Spinal cord (tissue), 10 donors: ENCODE measurements around the gene DNAH7. TPM values are rescaled to one million over a fixed set of nuclear protein-coding genes. Genes with fewer than 3 reads are reported as not detected.

ENCODE experiments used
- DNase-seq, 6 donors: peaks; one replicate each; pipeline versions ENCODE4 v3.0.0 to v3.0.0-alpha.2; 2013 to 2015; ENCODE audit warnings: low spot score in 6 of 6, low read depth in 4 of 6
- H3K27ac ChIP-seq: one replicate; pipeline ENCODE4 v1.5.1; 2013; ENCODE audit warnings: low read depth, low read length, control low read depth
- H3K27me3 ChIP-seq: one replicate; pipeline ENCODE4 v1.6.1; 2013; ENCODE audit warnings: low read length; ENCODE audit not compliant: control insufficient read depth, insufficient read depth
- H3K36me3 ChIP-seq: one replicate; pipeline ENCODE4 v1.6.1; 2013; ENCODE audit warnings: low read length; ENCODE audit not compliant: control insufficient read depth, insufficient read depth
- H3K4me1 ChIP-seq: one replicate; pipeline ENCODE4 v1.6.1; 2013; ENCODE audit warnings: low read length; ENCODE audit not compliant: control insufficient read depth, insufficient read depth
- H3K4me3 ChIP-seq: one replicate; pipeline ENCODE4 v1.5.1; 2013; ENCODE audit warnings: low read depth, low read length, control low read depth
- H3K9me3 ChIP-seq: one replicate; pipeline ENCODE4 v1.6.1; 2013; ENCODE audit warnings: low read length; ENCODE audit not compliant: control insufficient read depth, insufficient read depth
- WGBS: methylation state at CpG from one replicate; pipeline ENCODE4 v1.1.5; 2013; ENCODE audit warnings: missing lambda C conversion rate; ENCODE audit not compliant: insufficient coverage; 5-methylcytosine and 5-hydroxymethylcytosine counted together
- polyA plus RNA-seq, 2 donors: library from polyadenylated mRNA; unstranded; fragments of 120-200 nt; gene quantifications; one replicate each; pipeline ENCODE4 v1.2.1, GENCODE V29; 2013; ENCODE audit not compliant: insufficient read length in 2 of 2
- total RNA-seq, 2 donors: library from RNA; depleted of rRNA in 1 of 2; stranded (reverse); fragments of 120-200 nt in 1 of 2; fragments of >200 nt in 1 of 2; gene quantifications; one replicate each; pipeline versions ENCODE4 v1.2.3 to v1.2.4, GENCODE V29; 2013 to 2014
- donor health status: healthy.

The DNAH7 gene
- total and polyA plus RNA-seq, 4 donors: 11.6 to 16.3 (median 15.2) TPM

DNA sequence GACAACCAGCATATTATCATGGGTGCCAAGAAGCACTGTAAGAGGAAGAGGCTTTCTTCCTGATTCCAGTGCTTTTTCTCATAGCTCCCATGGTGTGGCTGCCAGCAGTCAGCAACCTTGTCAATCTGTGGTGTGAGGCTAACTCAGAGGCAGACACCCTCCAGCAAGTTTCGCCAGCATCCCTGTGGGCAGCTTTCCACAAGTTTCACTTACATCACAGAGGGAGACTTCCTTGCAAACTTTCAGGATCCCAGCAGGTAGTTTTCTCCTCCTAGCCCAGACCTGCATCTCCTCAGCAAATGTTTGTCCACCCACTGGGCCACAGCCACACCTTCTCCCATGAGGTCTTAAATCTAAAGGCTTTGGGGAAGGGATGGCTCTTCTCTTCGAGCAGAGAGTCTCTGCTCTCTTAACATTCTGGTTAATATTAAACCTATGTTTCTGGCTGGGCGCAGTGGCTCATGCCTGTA, 9.1 kb downstream of the DNAH7 start:
- no peaks in the 10 kb centered on the region for H3K9me3 ChIP-seq
- no peaks in the 10 kb centered on the region for H3K4me1 ChIP-seq
- H3K27me3 ChIP-seq: no peaks in the 10 kb centered on the region
- no peaks in the 10 kb centered on the region for H3K36me3 ChIP-seq
- no peak for DNase-seq
- WGBS: 65% methylated on average over 2 of the region's 3 CpGs
- no peak overlapping the region for H3K4me3 ChIP-seq
- H3K27ac ChIP-seq: no peak overlapping the region

- Histone ChIP-seq H3K4me1 (no peaks in the 10 kb centered on the region), H3K27ac (no peak overlapping the region), H3K4me3 (no peak overlapping the region), H3K36me3 (no peaks in the 10 kb centered on the region), H3K9me3 (no peaks in the 10 kb centered on the region), H3K27me3 (no peaks in the 10 kb centered on the region)
- no peak for DNase-seq
- 80% methylated on average over 1 of the region's 2 CpGs for whole genome bisulfite sequencing
Measured at GRCh38 chr2:196054631-196055030, 14.0 kb downstream of the DNAH7 start.

GRCh38 chr2:196046123-196046917, 22.3 kb downstream of the DNAH7 start:
- 89% methylated on average over 7 of the region's 7 CpGs for WGBS
- no peaks in the 10 kb centered on the region for H3K36me3 ChIP-seq
- H3K27ac ChIP-seq: no peak overlapping the region
- no peak for DNase-seq
- no peak overlapping the region for H3K4me3 ChIP-seq
- no peaks in the 10 kb centered on the region for H3K9me3 ChIP-seq
- H3K4me1 ChIP-seq: no peaks in the 10 kb centered on the region
- no peaks in the 10 kb centered on the region for H3K27me3 ChIP-seq

- Histone ChIP-seq H3K27ac (no peak overlapping the region), H3K4me3 (no peak overlapping the region), H3K27me3 (no peaks in the 10 kb centered on the region), H3K4me1 (no peaks in the 10 kb centered on the region), H3K36me3 (no peaks in the 10 kb centered on the region), H3K9me3 (peaks cover 8% of the 10 kb centered on the region)
- DNase-seq: no peak
Measured at GRCh38 chr2:196041786-196042185, 26.9 kb downstream of the DNAH7 start.

DNA sequence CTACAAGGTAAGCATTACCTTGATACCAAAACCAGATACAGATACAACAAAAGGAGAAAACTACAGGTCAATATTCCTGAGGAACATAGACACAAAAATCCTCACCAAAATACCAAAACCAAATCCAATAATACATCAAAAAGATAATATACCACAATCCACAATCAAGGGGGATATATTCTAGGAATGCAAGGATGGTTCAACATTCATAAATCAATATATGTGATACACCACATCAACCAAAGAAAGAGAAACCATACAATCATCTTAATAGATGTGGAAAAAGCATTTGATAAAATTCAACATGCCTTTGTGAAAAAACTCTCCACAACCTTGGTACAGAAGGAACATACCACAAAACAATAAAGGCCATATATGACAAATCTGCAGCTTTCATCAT, 28.4 kb downstream of the DNAH7 start:
- Histone ChIP-seq H3K27me3 (no peaks in the 10 kb centered on the region), H3K4me1 (no peaks in the 10 kb centered on the region), H3K4me3 (no peak overlapping the region), H3K9me3 (peaks cover 8% of the 10 kb centered on the region), H3K27ac (no peak overlapping the region), H3K36me3 (peaks cover 4% of the 10 kb centered on the region)
- no peak for DNase-seq

GRCh38 chr2:196036442-196036841, 32.2 kb downstream of the DNAH7 start:
- H3K4me1 ChIP-seq: no peaks in the 10 kb centered on the region
- no peak overlapping the region for H3K4me3 ChIP-seq
- H3K27ac ChIP-seq: no peak overlapping the region
- 95% methylated on average over 2 of the region's 2 CpGs for WGBS
- no peak for DNase-seq
- H3K27me3 ChIP-seq: no peaks in the 10 kb centered on the region
- peaks cover 4% of the 10 kb centered on the region for H3K36me3 ChIP-seq
- H3K9me3 ChIP-seq: peaks cover 8% of the 10 kb centered on the region

DNA sequence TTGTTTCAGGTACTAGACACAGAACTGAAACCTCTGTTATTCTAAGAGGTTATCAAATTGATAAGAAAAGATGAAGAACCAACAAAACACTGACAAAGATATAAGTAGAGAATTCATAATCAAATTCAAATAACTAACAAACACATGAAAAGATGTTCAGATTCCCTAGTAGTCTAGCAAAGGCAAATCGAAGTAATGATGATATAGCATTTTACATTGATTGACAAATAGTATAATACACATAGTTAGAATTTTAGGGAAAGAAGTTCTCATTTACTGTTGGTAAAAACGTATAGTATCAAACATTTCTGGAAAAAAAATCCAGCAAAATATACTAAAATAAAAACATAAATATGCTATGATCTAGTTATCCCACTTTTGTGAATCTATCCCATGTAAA, 50.6 kb downstream of the DNAH7 start:
- DNase-seq: no peak
- Histone ChIP-seq H3K9me3 (no peaks in the 10 kb centered on the region), H3K27ac (no peak overlapping the region), H3K4me1 (no peaks in the 10 kb centered on the region), H3K27me3 (no peaks in the 10 kb centered on the region), H3K36me3 (no peaks in the 10 kb centered on the region), H3K4me3 (no peak overlapping the region)
- no CpG with 5 or more reads among the region's 2 CpGs for WGBS

DNA sequence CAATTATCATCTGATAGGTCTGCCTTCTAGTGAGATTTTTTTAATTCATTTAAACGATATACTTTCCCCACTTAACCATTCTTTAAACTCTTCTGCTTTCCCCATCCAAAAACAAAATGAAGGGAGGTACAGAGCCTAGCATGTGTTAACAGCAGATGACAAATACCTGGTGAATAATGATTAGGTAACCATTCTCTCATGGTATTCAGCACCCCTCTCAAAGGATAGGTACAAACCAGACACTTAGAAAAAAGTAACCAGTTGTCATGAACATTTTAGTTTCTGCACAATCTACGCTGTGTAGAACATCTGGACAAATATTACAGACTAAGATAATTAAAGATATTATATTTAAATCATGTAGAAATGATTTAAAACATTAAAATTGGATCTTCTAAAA, 56.3 kb downstream of the DNAH7 start:
- Histone ChIP-seq H3K9me3 (no peaks in the 10 kb centered on the region), H3K27me3 (no peaks in the 10 kb centered on the region), H3K36me3 (no peaks in the 10 kb centered on the region), H3K4me1 (no peaks in the 10 kb centered on the region), H3K27ac (no peak overlapping the region), H3K4me3 (no peak overlapping the region)
- no peak for DNase-seq
- WGBS: no CpG with 5 or more reads among the region's 2 CpGs

GRCh38 chr2:196000551-196000950, 68.1 kb downstream of the DNAH7 start:
- Histone ChIP-seq H3K4me3 (no peak overlapping the region), H3K4me1 (no peaks in the 10 kb centered on the region), H3K27me3 (no peaks in the 10 kb centered on the region), H3K27ac (no peak overlapping the region), H3K36me3 (no peaks in the 10 kb centered on the region), H3K9me3 (no peaks in the 10 kb centered on the region)
- no peak for DNase-seq
- WGBS: no CpG with 5 or more reads among the region's 1 CpG

GRCh38 chr2:195998070-195998469, 70.6 kb downstream of the DNAH7 start:
- WGBS: no CpG with 5 or more reads among the region's 8 CpGs
- H3K27me3 ChIP-seq: no peaks in the 10 kb centered on the region
- no peaks in the 10 kb centered on the region for H3K4me1 ChIP-seq

More at GRCh38 chr2:195998070-195998469, 70.6 kb downstream of the DNAH7 start:
- Histone ChIP-seq H3K4me3 (no peak overlapping the region), H3K27ac (no peak overlapping the region), H3K9me3 (no peaks in the 10 kb centered on the region), H3K36me3 (peaks cover 2% of the 10 kb centered on the region)
- DNase-seq: no peak
